HG03064 (cell line): ENCODE results near the gene FAM9C.

Source experiments
- ATAC-seq: cut with Tn5 transposase; IDR thresholded peaks from one replicate; pipeline ENCODE4 v1.9.1; 2021; ENCODE audit warnings: low read depth; ENCODE audit not compliant: unreplicated experiment

Gene FAM9C

DNA sequence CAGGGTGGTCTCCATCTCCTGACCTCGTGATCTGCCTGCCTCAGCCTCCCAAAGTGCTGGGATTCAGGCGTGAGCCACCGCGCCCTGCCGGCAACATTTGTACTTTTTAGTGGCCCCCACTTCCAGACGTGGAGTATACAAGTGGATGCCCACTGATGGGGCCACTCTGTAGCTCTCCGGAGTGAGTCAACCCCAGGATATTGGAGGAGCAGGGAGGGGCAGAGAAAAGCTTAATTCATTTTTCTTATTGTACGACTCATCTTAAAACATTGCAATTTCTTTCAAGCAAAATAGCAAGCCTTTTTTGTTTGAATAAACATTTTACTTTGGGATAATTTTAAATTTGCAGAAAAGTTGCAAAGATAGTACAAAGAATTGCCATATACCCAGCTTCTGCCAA is 34.6 kb downstream of the FAM9C start:
- no peak for ATAC-seq

DNA sequence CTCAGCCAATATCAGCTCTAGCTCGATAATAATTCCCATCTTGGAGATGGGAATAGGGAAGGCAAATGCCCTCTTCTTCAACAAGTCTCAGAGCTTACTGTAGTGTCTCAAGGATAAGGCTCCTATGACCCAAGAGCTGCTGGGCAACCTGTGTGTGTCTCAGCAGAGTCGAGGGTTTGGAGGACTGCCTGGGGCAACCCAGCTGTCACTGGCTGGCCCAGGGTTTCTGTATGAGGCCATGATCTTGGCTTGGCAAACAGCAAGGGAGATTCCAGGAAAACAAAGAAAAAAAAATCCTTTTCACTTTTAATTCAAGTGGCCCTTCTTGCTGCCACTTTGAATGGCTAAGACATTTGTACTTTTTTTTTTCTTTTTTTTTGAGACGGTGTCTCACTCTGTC is 35.1 kb downstream of the FAM9C start:
- no peak for ATAC-seq

DNA sequence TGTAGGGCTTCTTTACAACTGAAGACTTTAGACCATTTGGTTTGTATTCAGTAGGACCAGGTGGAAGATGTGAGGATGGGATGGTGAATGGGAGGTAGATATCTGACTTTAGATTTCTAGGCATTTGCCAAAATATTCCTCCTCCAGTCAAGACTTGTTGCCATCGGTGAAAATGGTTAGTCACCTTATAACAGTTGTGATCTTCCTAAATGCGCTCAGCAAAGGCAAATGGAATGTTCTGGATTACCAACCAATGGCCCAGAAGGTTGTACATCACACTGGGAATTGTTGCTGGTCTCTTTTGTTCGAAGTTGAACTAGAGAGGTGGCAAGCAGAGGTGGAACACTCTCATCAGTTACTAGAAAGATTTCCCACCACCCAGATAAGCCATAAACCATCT is 35.6 kb downstream of the FAM9C start:
- ATAC-seq, result no peak

DNA sequence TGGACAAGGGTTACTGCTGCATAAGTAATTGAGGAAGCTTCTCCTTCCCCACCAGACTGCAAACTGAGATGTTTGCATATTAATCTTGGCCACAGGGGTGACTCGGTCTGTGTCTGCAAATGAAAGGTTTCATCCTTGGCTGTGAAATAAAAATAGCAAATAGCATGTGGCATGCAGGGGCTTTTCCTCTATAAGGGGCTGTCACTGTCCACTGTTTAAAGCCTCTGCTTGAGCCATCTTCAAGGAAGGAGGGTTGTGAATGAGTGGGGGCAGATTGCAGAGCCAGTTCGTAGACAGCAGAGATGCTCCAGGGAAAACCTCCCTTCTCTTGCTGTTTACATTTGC is 36.3 kb downstream of the FAM9C start:
- ATAC-seq, result no peak

DNA sequence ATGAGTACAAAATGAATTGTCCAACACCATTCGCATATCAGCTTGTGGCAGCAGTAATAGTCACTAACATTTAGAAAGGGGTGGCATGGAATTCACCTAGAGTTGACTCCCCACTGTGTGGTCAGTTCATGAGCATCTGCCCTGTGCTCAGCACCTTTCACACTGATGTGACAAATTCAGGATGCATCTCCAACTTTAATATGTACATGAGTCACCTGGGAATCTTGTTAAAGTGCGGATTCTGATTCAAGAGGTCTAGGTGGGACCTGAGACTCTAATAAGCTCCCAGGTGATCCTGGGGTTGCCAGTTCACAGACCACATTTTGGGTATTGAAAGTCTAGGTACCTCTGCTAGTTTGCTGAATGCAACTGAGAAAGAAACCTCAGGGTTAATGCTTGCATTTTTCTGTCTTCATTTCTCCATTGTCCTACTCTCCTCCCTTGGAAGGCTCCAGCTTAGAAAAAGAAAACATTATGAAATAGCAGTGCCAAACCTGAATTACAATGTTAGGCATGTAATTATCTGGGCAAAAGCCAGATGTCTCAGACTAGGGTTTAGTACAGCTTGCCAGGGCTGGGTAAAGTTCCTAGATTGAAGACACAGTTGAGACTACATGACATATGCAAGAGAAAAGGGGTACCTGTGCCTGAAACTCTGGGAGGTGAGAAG is 36.8 kb downstream of the FAM9C start:
- ATAC-seq, result no peak

DNA sequence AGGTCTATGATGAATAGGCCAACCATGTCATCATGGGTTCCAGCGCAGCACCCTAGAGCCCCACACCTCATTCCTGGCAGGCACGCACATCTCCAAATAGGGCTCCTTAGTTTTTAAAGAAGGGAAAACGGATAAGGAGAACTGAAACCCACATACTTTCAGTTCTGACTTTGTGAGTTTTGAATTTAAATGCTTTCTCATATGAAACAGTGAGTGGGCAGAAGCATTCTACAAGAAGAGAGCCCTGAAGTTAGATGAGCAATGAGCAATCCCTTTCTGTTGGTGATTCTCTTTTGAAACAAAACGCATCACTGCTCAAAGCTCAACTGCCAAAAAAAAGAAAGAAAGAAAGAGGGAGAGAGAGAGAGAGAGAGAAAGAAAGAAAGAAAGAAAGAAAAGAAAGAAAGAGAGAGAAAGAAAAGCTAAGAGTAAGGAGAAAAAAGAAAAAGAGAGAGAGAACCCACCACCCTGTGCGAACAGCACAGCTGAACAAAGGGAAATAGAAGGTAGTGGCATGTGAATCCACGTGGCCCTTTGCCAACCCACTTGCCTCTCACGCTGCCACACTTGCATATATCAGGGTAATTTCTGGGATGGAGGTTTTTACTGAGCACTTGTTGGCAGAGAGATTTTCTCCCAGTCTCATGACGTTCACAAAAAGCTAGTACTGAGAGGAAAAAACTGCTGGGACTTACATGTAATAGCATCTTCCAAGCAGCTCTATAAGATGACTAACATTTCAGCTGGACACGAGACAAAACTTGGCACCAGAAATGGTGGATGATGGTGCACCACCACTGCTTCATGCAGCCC is 38.6 kb downstream of the FAM9C start:
- ATAC-seq, result no peak

DNA sequence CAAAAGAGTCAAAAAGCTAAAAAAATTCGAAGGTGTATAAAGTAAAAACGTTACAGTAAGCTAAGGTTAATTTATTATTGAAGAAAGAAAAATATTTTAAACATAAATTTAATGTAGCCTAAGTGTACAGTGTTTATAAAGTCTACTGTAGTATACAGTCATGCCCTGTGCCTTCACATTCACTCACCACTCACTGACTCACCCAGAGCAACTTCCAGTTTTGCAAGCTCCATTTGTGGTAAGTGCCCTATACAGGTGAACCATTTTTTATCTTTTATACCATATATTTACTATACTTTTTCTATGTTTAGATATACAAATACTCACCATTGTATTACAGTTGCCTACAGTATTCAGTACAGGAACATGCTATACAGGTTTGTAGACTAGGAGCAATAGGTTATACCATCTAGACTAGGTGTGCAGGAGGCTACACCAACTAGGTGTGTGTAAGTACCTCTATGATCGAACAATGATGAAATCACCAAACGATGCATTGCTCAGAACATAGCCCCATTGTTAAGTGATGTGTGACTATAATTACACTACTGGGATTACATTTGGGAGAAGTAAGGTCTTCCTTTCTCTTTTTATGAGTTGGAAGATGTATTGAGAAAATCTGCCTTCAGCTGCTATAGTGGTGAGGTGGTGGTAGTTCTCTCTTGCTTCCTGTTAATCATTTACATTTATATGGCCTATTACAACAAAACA is 42.3 kb downstream of the FAM9C start:
- ATAC-seq, result no peak

DNA sequence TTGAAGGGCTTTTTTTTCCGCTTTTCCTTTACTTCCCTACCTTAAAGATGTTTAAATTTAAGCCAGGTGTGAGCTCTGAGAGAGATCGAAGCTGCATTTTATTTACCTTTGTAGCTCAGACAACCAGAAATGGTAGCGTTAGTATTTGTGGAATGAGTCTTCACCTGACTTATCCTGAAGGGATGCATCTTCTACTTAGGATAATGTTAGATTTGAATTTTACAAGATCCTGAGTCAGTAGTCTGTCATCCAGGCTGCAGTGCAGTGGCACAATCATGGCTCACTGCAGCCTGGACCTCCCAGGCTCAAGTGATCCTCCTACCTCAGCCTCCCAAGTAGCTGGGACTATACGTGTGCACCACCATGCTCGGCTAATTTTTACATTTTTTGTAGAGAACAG is 43.3 kb downstream of the FAM9C start:
- ATAC-seq, result no peak

DNA sequence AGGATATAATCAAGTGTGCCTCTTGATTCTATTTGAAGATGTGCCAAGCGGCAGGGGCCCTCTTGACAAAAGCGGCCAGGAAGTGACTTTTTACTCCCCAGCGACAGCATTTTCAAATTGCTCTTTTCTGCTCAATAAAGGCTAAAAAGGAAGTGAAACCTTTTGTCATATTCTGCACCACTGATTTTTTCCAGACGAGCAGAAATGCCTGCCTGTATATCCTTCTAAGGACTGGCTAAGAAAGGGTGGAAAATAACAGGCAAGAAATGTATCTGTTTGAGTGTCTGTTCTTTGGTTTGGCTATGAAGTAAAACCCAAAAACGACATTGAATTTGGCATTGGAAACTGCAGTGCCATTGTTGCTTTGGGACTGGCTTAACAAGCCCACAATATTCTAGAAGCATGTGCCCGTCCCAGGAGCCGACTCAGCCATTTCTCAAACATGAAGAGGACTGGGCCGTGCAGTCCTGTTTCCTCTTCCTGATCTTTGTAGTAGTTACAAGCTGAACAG is 44.1 kb downstream of the FAM9C start:
- ATAC-seq, result peak; percentile 41

DNA sequence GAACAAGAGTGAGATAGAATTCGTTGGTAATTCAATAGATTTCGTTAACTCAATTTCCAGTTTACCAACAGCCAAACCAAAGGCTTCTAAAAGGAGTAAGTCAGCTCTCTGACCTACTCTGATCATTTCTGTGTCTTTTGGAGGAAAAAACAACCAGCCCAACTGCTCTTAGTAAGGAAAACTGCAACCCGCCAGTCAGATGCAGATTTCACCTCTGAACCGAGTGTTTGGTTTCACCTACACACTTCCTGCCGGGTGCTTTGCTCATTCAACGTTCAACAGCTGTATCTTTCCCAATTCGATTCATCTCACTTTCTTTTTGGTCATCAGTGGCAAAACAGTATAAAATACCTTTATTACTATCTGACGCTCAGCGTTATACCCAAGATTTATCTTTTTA is 45.0 kb downstream of the FAM9C start:
- ATAC-seq, result peak; percentile 48

DNA sequence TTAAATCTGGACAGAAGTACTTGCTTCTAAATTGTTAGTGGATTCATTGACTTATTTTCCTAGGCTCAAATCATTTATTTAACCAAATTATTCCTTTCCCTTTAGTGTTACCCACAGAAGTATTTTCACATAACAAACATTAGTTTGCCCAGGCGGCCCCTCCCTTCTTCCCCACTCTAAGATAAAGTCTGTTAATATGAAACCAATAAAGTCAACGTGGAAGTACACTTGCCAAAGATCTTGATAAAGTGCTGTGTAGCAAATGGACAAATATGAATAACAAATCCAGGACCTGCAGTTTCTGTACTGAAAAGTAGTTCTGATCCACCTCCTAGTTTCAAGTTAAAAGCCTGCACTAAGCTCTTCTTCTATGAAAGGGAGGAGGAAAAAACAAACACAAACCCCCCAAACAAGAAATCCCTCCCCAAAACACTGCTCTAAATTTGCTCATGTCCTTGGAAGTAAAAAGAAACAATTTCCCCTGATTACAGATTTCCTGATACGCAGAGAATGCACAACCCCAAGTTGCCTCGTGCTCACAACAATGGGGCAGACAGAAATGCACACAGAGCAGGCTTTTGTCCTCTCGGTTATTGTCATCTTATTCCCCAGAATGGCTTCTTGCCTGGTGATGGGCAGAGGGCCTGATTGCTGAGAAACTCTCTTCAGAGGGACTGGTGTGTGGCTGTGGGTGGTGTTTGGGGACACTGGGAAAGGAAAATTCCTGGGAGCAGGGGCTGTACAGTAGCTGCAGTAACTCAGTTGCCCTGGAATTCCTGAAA is 46.3 kb downstream of the FAM9C start:
- no peak for ATAC-seq

DNA sequence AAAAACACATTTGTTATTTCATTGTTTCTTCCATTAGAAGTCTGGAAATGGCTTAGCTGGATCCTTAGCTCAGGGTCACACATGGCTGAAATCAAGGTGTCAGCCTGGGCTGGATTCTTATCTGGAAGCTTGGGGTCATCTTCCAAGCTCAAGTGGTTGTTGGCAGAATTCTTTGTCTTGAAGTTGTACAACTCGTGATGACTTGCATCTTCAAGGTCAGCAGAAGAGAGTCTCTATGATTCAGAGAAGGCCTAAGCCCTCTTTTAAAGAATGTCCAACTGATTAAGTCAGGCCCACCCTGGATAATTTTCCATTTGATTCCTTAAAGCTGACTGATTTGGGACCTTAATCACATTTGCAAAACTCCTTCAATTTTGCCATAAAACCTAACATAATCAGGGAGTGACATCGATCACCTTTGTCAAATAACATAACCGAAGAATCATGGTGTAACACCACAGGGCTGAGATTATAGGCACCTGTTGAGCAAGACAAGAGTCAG is 47.4 kb downstream of the FAM9C start:
- ATAC-seq, result no peak

DNA sequence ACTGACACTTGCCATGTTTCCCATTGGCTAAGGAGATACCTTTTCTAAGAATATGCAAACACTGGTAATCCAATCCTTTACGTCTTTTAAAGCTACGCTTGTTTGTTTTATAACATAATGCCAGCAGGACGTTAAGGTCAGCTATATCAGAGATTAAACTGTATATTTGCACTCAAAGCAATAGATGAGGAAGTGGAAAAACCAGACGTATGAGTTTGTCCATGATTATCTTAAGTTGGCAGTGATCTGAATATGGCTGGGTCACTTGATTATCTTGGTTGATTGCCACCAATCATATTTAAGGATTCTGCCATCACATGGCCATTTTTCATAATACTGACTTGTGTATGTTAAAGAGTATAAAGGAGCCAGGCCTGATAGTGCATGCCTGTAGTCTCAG is 50.1 kb downstream of the FAM9C start:
- no peak for ATAC-seq

DNA sequence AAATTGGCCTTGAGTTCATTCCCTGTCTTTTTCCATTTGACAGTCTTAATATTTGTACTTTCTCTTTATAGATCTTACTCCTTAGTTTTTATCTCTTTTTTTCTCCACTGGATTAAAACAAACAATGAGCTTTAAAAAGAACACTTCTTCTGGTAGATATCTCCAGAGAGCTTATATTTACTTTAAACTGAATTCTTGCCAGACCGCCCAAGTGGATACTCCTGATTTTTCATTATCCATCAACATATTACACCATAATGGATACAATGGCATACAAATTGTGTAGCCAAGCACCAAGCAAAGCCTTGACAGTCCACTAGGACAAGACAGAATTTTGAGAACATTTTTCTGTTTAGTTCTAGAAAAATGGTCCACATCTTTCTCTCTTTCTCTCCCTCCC is 50.6 kb downstream of the FAM9C start:
- ATAC-seq, result no peak

DNA sequence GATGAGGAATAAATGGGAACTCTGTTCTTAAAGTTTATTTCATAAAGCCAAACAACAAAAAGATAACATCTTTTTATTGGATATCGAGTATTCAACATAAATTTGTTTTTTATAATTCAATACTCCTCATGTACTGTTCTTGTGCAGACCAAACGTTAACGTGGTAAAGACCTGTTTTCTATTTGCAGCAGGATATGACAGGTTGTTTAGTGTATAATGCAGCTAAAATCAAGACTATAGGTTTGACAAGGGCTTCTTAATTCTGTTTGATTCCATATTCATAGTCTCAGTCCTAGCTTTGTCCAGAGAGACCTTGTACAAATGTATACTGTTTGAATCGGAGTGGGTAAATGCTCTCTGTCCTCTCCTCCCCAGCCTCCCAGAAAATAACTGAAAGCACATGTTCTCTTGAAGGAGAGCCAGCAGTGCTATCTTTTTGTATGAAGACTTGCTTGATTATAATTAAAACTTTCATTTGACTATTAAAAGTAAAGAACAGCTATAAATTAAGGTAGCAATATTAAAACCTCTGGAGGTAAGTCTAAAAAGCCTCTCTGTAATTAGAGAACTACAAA is 51.8 kb downstream of the FAM9C start:
- no peak for ATAC-seq

DNA sequence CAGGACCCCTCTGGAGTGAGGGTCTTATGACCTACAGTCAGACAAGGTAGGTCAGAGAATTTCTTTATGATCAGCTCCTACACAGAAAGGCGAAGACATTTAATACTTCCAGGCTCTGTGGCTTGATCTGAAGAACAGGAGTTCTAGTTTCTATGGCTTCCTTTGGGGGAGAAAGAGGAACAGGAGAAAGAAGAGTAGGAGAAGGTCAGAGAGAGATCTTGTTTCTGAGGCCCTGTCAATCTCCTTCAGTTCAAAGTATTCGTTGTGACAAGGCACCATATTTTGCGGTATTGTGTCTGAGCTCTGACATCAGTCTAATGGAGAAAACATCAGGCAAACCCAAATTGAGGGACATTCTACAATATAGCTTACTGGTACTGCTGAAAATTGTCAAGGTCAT is 52.8 kb downstream of the FAM9C start:
- ATAC-seq, result no peak

DNA sequence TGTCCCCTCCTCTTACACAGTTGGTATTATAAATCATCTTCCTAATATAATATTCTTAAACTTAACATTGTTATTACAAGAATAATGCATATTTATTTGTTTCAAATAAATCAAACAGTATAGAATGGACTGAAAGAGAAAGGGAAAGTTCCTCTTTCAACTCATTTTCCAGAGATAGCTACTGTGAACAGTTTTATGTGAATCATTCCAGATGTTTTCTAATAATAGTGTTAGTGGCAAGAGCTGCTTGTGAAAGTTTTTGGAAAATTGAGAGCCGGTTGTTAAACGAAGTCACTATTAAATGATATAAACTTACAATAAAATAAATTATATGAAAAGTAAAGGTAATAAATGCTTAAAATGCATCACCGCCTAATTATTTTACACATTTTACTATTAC is 55.0 kb downstream of the FAM9C start:
- ATAC-seq, result no peak

DNA sequence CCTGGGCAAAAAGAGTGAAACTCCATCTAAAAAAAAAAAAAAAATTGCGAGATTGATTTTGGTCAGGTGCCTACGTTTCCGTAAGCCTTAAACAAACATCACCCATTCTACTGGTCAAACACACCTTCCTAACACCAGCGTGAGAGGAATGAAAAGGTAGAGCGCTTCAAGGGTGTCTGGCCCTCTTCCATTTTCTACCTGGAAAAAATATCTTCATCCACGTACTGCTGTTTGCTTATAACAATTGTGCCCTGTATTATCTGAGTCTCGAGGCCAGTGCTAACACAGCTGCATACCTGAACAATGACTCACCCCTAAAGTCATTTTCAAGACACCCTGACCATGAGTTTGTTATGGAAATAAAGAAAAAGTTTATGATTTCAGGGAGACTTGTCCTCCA is 55.6 kb downstream of the FAM9C start:
- ATAC-seq, result no peak

DNA sequence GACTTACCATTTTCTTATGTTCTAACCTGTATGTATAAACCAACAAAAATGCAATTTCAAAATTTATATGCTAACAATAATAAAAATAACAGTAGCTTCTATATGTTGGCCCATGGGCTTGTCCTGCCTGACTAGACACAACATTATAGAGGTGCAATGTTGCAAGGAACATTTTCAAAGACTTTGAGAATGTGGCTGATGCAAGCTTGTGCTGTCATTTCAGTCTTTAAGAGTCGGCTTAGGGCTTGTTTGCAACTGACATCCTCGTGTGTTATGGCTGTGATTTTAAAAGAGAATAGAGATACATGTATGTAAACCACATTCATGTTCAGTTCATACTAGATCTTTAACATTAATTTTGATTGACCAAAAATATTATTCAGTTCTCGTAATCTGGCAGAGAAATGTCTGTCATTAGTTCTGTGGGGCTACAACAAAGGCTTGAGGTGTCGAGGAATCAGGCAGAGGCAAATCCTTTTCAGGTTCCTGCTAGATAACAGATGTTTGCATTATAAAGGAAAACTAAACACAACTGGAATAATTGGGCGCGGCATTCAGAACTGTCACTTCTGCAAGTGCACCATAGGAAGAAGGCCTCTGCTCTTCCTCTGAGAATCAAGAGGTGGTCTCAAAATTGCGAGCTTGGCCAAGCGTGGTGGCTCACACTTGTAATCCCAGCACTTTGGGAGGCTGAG is 56.4 kb downstream of the FAM9C start:
- ATAC-seq, result no peak

DNA sequence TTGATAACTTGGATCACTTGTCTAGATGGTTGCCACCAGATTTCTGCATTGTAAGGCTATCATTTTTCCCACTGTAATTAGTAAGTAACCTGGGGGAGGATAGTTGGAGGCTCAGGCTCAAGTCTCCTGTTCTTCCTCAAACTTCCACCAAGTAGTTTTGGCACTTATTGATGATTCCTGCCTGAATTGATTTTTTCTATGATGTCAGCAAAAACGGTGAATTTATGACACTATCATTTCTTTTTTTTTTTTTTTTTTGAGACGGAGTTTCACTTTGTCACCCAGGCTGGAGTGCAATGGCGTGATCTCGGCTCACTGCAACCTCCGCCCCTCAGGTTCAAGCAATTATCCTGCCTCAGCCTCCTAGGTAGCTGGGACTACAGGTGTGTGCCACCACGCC is 57.1 kb downstream of the FAM9C start:
- ATAC-seq, result no peak
